NCI-H2029 treated with DMSO at 0.1 percent for 48 hours (cell line): Measurements from ENCODE around the gene CLCN2.

Experiments
- DNase-seq: peaks from one replicate; lab custom pipeline; 2025; lab: John Stamatoyannopoulos, UW

Gene CLCN2

GRCh38 chr3:184296616-184297015, 64.8 kb downstream of the CLCN2 start:
- no peak for DNase-seq
